ENCODE results near the gene STAT5B.
A peak's percentile ranks its signal among the peaks of the same experiment; 100 is the strongest.
"Not testable (repeated sequence)": the region's sequence is repeated elsewhere in the genome, so short reads cannot be mapped to it uniquely, and the experiment has no call there.

Gene STAT5B

DNA sequence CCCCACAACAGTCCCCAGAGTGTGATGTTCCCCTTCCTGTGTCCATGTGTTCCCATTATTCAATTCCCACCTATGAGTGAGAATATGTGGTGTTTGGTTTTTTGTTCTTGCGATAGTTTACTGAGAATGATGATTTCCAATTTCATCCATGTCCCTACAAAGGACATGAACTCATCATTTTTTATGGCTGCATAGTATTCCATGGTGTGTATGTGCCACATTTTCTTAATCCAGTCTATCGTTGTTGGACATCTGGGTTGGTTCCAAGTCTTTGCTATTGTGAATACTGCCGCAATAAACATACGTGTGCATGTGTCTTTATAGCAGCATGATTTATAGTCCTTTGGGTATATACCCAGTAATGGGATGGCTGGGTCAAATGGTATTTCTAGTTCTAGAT is 11.8 kb downstream of the STAT5B start:
- DNase-seq = not testable (repeated sequence)

DNA sequence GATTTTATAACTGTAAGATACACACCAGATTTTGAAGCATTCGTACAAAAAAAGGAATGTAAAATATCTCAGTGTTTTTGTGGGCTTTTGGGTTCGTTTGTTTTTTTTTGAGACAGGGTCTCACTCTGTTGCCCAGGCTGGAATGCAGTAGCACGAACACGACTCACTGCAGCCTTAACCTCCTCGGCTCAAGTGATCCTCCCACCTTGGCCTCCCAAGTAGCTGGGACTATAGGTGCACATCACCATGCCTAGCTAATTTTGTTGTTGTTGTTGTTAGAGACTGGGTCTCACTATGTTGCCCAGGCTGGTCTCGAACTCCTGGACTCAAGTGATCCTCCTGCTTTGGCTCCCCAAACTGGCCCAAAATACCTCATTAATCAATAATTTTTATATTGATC is 15.9 kb downstream of the STAT5B start:
- no peak for DNase-seq

DNA sequence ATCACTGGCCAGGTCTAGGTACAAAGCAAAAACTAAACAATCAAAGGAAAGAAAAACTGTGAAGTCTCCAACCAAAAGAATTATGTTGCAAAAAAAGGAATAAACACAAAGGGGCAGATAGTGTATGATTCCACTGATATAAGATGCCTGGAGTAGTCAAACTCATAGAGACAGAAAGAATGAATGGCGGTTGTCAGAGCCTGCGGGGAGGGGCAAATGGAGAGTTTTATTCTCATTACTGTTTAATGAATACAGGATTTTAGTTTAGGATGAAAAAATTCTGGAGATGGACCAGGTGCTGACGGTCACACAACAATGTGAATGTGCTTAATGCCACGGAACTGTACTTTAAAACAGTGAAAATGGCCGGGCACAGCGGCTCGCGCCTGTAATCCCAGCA is 20.7 kb downstream of the STAT5B start:
- no peak for DNase-seq

DNA sequence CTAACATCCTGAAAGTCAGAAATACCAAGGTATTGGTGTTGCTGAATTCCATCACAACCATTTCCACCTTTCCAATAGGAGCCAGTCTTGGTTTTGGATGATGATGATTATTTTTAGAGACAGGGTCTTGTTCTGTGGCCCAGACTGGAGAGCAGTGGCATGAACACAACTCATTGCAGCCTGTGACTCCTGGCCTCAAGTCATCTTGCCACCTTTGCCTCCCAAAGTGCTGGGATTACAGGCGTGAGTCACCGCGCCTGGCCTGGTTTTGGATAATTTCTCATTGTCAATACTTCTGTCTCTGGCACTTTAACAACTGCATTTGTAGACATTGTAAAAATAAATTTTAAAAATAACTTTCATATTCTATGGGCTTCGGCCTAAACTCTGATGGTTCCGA is 22.6 kb downstream of the STAT5B start:
- DNase-seq = no peak

DNA sequence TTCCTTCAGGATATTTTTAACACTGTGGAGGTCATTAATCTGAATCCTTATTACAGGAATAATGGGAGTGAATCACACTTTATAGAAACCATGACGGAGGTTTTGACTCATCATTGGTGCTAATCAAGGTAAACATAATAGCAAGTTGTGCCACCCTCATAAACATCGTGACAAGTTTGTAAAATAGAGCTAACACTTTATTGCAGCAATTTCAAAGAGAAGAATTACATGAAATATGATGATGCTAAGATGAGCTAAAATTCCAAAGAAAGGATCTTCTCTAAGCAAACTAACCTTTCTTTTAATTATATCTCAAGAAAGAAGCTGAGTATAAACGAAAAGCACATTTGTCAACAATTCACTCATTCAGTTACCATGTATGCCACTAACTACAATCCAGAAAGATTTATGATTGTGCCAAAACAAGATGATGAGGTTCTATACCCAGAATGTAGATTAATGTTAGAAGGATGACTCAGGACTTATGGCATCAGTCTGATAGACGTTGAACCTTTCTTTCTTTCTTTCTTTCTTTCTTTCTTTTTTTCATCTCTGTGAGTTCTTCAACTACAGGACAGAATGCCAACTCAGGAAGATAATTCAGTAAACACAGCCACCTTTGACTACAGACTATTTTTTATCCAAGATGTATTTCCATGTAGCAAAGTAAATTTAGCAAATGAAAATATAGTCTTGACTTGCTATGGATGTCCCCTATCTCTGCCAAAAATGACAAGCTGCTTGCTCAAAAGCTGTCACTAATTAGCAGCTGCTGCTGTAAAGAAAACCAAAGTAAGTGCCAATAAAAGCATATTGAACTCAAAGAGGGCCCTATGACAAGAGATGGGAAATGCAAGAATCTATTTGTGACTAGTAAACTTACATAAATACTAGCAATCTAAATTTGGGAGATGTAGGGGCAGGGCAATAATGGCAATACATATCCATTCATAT is 23.3 kb downstream of the STAT5B start:
- DNase-seq = peak; percentile 53

DNA sequence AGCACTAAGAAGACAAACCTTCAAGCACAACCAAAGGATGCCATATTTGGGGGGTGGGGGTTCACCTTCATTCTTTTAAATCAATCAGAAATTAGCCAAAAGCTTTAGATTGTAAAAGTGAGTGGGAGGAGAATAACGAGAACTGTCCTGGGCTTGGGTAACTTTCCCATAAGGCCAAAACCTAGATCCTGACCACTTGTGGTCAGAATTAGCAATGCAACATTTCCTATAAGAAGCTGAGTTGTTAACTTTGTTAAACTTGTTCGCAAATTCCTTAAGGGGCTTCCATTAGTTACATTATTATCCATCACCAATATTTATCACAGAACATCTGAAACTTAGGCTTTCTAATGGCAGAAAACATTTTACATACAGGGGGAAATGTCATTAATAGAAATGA is 25.1 kb downstream of the STAT5B start:
- no peak for DNase-seq

DNA sequence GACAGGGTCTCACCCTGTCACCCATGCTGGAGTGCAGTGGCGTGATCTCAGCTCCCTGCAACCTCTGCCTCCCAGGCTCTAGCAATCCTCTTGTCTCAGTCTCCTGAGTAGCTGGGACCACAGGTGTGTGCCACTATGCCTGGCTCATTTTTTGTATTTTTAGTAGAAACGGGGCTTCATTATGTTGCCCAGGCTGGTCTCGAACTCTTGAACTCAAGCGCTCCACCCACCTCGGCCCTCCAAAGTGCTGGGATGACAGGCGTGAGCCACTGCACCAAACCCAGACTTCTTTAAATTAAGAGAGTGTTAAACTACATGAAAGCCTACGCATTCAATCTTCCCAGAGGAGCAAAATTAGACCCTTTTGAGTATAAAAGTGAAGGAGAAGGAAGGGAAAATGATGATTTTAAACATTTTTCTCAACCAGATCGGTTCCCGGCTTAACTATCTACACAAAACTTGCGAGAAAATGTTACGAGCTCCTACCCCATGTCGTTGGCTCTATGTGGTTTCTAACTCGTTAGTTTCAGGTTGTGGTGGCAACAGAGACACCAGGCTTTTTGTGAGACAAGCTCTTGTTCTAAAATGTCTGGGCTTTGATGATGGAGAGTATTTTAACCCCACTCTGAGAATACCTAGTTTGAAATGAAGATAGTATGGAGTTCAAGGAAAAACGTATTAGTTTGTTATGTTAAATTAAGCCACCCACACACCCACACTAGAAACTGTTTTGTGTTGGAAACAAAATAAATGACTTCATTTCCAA is 26.3 kb downstream of the STAT5B start:
- peak; percentile 85 for DNase-seq

DNA sequence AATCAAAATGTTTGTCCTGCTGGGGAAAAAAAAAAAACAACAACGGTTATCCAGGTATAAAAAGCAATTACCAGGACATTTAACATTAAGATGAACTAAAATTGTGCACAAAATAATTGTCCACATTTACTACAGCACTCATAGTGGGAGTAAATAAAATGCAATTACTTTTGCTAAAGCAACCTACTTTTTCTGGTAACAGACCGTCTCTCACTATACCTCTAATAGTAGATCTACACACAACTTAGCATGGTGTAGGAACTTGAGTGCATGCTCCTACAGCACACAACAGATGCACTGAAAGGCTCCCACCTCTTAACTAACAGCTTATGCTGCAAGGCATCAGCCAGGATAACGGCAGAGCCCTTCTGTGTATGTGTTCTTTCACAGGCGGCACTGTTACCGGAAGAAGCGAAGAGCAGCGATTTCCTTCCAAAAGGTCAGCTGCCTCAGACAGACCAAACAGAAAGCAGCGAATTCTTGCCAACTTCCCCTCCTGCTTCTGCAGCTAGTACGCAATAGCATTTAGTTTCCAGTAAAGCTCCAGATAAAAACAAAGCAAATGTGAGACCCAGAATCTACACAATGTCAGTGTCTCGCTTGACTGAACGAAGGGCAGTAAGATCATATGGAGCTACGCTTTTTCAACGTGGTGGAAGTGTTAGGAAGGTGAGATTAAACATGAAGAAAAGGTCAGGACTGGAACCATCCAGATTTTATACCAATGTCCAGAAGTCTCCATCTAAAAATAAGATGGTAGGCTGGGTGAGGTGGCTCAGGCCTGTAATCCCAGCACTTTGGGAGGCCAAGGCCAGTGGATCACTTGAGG is 27.6 kb downstream of the STAT5B start:
- peak; percentile 90 for DNase-seq

DNA sequence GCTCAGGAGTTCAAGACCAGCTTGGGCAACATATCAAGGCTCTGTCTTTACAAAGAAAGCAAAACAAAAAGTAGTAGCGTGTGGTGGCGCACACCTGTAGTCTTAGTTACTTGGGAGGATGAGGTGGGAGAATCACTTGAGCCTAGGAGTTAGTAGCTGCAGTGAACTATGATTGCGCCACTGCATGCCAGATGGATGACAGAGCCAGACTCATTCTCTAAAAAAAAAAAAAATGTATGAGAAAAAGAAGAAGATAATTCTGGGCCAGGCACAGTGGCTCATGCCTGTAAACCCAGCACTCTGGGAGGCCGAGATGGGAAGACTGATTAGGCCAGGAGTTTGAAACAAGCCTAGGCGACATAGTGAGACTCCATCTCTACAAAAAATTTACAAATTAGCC is 28.5 kb downstream of the STAT5B start:
- DNase-seq = no peak

DNA sequence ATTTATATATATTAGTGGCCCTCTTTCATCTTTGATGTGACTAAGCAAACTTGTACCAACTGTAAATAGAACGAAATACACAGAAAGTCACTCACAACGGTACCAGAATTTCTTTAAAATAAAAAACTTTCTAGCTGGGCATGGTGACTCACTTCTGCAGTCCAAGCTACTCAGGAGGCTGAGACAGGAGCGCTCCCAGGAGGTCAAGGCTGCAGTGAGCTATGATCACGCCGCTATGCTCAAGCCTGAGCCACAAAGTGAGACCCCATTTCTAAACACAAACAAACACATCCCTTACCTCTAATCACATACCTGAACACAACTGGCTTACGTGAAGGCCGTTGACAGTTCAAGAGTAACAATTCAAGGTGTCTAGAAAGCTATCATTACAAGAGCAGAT is 29.7 kb downstream of the STAT5B start:
- no peak for DNase-seq

DNA sequence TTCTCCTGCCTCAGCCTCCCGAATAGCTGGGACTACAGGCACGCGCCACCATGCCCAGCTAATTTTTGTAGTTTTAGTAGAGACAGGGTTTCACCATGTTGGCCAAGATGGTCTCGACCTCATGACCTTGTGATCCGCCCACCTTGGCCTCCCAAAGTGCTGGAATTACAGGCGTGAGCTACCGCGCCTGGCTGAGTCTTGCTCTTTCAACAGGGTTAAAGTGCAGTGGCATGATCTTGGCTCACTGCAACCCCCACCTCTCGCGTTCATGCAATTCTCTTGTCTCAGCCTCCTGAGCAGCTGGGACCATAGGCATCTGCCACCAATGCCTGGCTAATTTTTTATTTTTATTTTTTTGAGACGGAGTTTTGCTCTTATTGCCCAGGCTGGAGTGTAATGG is 31.0 kb downstream of the STAT5B start:
- DNase-seq = not testable (repeated sequence)

DNA sequence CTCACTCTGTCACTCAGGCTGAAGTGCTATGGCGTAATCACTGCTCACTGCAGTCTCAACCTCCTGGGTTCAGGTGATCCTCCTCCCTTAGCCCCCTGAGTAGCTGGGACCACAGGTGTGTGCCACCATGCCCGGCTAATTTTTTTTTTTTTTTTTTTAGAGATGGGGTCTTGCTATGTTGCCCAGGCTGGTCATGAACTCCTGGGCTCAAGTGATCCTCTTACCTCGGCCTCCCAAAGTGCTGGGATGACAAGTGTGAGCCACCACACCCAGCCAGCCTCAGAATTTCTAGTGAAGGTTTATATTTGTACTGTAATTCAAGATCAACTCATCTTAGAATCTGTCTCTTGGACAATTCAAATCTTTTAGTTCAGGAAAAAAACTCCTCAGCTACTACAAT is 32.1 kb downstream of the STAT5B start:
- not testable (repeated sequence) for DNase-seq

DNA sequence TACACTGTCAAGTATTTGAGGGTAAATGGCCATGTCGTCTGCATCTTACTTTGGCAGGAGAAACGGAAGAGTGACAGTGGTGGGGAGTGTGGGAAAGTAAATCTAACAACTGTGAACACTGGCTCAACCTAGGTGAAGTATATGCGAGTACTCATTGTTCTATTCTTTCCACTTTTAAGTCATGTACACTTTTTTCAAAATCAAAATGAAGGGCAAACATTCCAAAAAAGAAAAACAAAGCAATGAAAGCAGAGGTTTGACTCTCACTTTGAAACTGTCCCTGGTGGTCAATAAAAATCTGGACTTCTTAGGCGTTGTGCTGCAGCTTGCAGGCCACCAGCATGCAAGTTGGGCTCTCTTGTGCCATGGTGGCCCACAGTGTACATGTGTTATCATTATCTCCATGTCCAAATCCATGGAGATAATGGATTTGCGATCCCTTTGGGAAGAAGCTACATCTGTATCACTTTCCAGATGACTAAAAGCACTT is 32.7 kb downstream of the STAT5B start:
- DNase-seq = no peak

DNA sequence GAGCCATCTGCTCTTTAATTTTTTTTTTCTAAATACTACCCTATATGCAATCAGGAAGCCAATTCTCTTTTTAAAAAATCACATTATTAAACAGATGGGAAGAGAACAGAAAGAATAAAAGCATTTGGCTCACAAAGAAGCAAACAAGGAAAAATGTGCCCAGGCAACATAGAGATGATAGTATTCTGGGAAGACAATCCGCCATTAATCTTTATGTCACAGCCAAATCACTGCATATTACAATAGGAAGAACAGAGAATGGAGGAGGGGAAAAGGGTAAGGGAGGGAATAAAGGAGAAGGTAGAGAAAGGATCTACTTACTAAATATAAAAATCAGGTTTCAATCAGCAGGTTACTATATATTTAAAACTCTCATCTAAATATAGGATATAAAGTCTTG is 34.3 kb downstream of the STAT5B start:
- DNase-seq = no peak

DNA sequence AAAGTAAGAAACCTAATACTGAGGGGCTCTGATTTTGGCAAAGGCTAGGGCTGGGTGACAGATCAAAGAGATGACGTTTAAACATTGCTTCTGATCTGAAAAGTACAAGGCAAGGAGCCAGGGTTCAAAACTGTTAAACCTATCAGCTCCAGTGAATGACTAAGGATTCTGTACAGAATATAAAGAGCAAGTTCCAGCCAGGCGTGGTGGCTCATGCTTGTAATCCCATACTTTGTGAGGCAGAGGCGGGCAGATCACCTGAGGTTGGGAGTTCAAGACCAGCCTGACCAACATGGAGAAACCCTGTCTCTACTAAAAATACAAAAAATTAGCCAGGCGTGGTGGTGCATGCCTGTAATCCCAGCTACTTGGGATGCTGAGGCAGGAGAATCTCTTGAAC is 35.3 kb downstream of the STAT5B start:
- not testable (repeated sequence) for DNase-seq

DNA sequence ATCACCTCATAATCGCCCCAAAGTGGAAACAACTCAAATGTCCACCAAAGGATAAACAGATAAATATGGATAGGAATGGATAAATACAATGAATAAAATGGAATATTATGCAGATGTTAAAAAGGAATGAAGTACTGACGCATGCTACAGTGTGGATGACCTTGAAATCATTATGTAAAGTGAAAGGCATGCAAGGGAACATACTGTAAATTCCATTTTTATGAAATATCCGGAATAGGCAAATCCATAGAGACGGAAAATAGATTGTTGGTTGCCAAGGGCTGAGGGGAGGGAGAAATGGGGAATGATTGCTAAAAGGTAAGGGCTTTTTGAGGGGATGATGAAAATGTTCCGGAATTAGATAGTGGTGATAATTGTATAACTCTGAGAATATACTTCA is 36.0 kb downstream of the STAT5B start:
- no peak for DNase-seq

DNA sequence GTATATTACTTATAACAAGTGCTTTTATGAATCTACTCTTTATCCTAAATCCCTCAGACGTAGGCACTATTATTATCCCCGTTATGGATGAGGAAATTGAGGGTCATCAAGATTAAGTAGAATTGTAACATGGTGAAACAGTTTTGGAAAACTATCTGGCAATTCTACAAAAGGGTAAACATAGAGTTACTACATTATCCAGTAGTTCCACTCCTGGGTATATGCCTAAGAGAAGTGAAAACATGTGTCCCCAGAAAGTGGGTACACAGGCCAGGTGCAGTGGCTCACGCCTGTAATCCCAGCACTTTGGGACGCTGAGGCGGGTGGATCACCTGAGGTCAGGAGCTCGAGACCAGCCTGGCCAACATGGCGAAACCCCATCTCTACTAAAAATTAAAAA is 36.6 kb downstream of the STAT5B start:
- DNase-seq = not testable (repeated sequence)

DNA sequence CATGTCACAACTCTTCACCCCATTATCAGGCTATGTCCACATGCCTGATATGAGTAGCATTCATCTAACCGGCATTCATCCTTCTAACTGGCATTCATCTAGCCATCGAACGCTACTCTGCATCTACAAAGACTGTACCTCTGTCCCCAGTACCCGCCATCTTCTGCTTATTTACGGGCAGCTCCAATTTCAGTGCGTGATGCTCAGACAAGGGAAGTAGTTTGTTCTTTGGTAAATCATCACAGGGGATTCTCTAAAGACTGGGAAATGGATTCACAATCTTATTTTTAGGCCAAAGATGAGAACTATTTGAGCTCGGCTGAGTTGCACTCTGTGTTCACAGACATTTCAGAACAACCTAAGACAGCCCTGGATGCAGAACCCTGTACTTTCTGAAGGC is 39.4 kb downstream of the STAT5B start:
- no peak for DNase-seq

DNA sequence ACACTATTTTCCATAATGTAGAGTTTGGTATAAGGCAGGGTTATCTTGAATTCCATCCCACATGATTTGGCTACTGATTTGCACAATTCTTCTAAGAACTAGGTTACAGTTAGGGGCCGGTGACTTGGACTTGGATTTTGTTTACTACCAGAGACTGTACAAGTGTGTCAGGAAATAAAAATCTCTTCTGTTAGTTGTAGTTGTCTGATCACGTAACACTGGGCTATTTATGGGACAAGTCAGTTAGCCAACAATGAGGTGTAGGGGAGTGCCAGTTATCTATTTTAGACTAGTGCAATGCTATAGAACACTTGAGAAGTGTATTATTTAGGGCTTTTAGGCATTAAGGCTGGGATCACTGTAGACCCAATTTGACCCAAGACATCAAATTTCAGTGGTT is 42.2 kb downstream of the STAT5B start:
- no peak for DNase-seq

DNA sequence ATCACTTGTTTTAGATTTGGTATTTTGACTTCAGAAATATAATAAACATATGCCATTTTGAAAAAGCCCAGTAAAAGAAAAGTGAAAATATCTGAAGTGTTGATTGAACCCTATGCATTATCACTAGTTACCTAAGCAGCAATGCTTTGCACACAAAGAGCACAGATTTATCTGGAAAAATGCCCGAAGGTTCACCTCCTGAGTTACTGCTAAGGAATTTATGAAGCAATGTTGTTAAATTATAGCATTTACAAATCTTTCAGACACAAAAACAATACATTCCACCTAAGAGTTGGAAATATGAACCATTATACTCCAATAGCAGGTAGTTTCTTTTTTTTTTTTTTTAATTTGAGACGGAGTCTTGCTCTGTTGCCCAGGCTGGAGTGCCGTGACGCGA is 43.0 kb downstream of the STAT5B start:
- DNase-seq = no peak

DNA sequence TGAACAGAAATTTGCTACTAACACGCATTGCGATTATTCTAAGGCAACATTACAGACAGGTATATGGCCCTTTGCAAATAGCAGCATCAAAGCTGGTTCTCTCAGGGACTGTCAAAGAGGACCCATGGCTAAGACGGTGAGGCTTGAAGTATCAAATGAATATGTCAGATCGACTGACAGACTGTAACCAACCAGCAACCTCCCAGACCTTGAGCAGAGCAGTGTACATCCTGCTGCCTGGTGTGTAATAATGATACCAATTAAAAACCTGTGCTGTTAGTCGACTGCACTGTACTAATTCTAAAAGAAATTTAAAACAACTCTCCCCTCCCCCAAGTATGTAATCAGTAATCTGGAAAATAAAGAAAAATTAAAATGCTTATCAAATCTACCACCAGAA is 46.0 kb downstream of the STAT5B start:
- DNase-seq = peak; percentile 72

DNA sequence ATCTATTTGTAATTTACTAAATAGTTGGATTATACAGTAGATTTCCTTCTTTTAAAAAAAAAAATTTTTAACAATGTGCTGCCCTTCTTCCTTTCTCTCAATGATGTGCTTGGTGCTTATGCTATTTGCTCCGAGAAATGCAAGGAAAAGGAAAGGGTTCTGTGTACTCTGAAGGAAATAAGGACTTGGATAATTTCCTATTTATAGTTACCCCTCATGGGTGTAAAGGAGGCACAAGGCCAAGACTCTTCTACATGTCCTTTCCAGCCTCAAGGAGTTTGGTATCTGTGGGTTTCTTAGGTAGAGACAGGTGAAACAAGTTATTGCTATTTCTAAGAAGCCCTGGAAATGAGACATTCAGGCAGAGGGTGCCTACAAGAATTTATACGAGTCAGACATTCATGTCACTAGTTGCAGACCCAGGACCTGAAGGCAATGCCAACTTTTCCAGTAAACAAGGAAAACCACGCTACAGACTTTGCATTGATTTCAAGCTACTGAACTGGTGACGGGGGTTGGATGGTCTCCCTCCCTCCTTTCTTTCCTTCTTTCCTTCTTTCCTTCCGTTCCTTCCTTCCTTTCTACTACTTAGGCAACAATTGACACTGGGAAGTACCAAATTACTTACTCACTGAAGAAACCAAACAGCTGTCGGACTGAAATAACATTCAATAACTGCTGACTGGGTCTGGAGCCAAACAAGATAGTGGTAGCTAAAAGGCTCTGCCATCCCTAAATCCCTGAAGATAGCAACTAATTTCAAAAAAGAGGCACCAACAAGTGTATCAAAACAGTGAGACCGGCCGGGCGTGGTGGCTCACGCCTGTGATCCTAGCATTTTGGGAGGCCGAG is 48.1 kb downstream of the STAT5B start:
- no peak for DNase-seq

Measured in activated CD4-positive, alpha-beta T cell treated with anti-CD3 and anti-CD28 coated beads, Interleukin-2, Interleukin-6, amounts not matched to agents 100 ng/mL and 50 ng/mL, durations not matched to agents 16 hours and 8 hours (primary cell).